AG04449 (cell line): ENCODE data around the gene ICAM4.

Source experiments
- CTCF ChIA-PET: fragments of 350-600 bp; formaldehyde crosslinking; extraction: SDS; loops from one replicate; lab custom pipeline; 2021; ENCODE audit warnings: antibody characterized with exemption; lab: Yijun Ruan, JAX
- POLR2A ChIA-PET: fragments of 400-600, 350-600 bp; formaldehyde crosslinking; extraction: SDS; loops from one replicate; lab custom pipeline; 2020; ENCODE audit warnings: antibody characterized with exemption, inconsistent platforms; lab: Yijun Ruan, JAX
- DNase-seq: peaks from one replicate; pipeline ENCODE4 v3.0.0-alpha.2; 2010; ENCODE audit warnings: low read depth, low spot score
- H3K4me3 ChIP-seq: 2 replicates; pipeline ENCODE4 v1.5.1; 2011; ENCODE audit warnings: low read depth, mild to moderate bottlenecking, control low read depth, low read length
- TF ChIP-seq, protein P1 (sequence below): IDR thresholded peaks from one replicate; pipeline ENCODE4 v1.5.1; 2011; ENCODE audit warnings: mild to moderate bottlenecking, moderate library complexity, low read length, control low read depth, inconsistent platforms; ENCODE audit not compliant: insufficient read depth; ENCODE audit errors: missing control alignments

ICAM4 gene

GRCh38 chr19:10289167-10289835, 2.5 kb downstream of the ICAM4 start:
- TF ChIP-seq, protein P1, sequence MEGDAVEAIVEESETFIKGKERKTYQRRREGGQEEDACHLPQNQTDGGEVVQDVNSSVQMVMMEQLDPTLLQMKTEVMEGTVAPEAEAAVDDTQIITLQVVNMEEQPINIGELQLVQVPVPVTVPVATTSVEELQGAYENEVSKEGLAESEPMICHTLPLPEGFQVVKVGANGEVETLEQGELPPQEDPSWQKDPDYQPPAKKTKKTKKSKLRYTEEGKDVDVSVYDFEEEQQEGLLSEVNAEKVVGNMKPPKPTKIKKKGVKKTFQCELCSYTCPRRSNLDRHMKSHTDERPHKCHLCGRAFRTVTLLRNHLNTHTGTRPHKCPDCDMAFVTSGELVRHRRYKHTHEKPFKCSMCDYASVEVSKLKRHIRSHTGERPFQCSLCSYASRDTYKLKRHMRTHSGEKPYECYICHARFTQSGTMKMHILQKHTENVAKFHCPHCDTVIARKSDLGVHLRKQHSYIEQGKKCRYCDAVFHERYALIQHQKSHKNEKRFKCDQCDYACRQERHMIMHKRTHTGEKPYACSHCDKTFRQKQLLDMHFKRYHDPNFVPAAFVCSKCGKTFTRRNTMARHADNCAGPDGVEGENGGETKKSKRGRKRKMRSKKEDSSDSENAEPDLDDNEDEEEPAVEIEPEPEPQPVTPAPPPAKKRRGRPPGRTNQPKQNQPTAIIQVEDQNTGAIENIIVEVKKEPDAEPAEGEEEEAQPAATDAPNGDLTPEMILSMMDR = no peak
- ChIA-PET POLR2A (interaction anchor here (0.5 to 2.3 kb wide), 14 partner anchors 9 to 124 kb away, joined by 3 to 15 read pairs (median 4); partner anchors contain the start of genes ICAM1 and RAVER1), CTCF (interaction anchor here (0.6 to 2.4 kb wide), 9 partner anchors 9 to 134 kb away, joined by 3 to 22 read pairs (median 4); partner anchors contain the start of gene ICAM1)
- H3K4me3 ChIP-seq = peak overlapping the region; percentile 60
- DNase-seq = no peak

DNA sequence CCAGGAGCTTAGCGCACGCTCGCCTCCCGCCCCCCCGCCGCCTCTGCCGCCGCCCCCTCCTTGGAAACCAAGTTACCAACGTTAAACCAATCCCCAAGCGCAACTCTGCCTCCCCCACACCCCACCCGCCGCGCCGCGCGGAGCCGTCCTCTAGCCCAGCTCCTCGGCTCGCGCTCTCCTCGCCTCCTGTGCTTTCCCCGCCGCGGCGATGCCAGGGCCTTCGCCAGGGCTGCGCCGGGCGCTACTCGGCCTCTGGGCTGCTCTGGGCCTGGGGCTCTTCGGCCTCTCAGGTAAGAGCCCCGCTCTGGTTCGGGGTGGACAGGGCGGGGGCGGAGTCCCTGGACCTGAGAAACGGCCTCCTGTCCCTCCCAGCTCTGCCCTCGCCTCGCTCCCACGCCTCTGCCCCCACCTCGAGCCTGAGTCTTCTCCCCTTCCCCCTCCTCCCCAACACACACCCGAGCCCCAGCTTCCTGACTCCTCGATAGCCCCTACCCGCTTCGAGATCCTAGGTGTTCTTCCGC, 3.1 kb downstream of the ICAM4 start, which contains the start of gene ICAM5:
Gene ICAM5 (plus strand): TSS at position 117 of the 521 bp plus-strand sequence. CDS start 92 bp downstream, at position 209.
- TF ChIP-seq, protein P1 = no peak
- ChIA-PET CTCF (interaction anchor here (0.6 to 2.4 kb wide), 8 partner anchors 10 to 134 kb away, joined by 3 to 22 read pairs (median 5); partner anchors contain the start of gene ICAM1), POLR2A (interaction anchor here (0.5 to 2.3 kb wide), 9 partner anchors 8 to 123 kb away, joined by 3 to 15 read pairs (median 4); partner anchors contain the start of gene RAVER1)
- DNase-seq = no peak
- H3K4me3 ChIP-seq = peak within 1 kb of the TSS; percentile 60

GRCh38 chr19:10290357-10290875, 3.7 kb downstream of the ICAM4 start:
- TF ChIP-seq, protein P1 = no peak
- POLR2A ChIA-PET = interaction anchor here (0.5 to 2.3 kb wide), 8 partner anchors 8 to 197 kb away, joined by 3 to 15 read pairs (median 5); partner anchors contain the start of genes RAVER1 and TYK2
- CTCF ChIA-PET = interaction anchor here (1.2 to 2.4 kb wide), 5 partner anchors 10 to 31 kb away, joined by 3 to 22 read pairs (median 6); partner anchors contain the start of gene ICAM1
- DNase-seq = no peak
- H3K4me3 ChIP-seq = peak overlapping the region; percentile 60

DNA sequence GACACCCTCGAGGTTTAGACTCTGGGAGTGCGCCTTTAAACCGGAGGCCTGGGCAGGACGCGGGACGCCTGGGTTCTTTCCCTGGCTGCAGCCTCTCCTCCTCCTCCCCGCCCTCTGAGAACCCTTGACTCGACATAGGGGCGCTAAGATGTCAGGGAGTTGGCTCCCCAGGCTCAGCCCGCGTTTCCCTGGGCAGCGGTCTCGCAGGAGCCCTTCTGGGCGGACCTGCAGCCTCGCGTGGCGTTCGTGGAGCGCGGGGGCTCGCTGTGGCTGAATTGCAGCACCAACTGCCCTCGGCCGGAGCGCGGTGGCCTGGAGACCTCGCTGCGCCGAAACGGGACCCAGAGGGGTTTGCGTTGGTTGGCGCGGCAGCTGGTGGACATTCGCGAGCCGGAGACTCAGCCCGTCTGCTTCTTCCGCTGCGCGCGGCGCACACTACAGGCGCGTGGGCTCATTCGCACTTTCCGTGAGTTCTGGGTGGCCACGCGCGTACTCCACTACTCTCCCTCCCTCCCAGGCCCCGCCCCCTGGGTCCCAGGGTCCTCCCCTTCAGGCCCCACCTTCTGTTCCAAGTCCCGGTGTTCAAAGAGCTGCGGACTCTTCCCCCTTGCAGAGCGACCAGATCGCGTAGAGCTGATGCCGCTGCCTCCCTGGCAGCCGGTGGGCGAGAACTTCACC, 4.3 kb downstream of the ICAM4 start:
- TF ChIP-seq, protein P1 = no peak
- peak overlapping the region; percentile 60 for H3K4me3 ChIP-seq
- ChIA-PET CTCF (interaction anchor here (0.7 to 1.7 kb wide), 6 partner anchors 14 to 41 kb away, joined by 3 to 9 read pairs (median 4); no protein-coding TSS in a partner anchor), POLR2A (interaction anchor here (0.5 to 2.1 kb wide), 8 partner anchors 14 to 197 kb away, joined by 3 to 10 read pairs (median 4); partner anchors contain the start of genes CDC37, RAVER1 and TYK2)
- DNase-seq = no peak

DNA sequence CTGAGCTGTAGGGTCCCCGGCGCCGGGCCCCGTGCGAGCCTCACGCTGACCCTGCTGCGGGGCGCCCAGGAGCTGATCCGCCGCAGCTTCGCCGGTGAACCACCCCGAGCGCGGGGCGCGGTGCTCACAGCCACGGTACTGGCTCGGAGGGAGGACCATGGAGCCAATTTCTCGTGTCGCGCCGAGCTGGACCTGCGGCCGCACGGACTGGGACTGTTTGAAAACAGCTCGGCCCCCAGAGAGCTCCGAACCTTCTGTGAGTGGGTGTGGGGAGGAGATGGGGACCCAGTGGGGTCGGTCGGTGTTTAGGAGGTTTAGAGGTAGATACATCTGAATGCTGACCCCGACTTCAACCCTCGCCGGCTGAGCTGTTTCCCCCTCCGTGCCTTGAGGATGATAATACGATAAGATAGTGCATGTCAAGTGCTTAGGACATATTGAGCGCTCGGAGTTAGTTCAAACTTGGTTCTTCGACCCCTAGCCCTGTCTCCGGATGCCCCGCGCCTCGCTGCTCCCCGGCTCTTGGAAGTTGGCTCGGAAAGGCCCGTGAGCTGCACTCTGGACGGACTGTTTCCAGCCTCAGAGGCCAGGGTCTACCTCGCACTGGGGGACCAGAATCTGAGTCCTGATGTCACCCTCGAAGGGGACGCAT, 4.9 kb downstream of the ICAM4 start:
- ChIA-PET CTCF (interaction anchor here (0.7 to 1.7 kb wide), 7 partner anchors 14 to 97 kb away, joined by 3 to 9 read pairs (median 5); no protein-coding TSS in a partner anchor), POLR2A (interaction anchor here (0.5 to 2.1 kb wide), 7 partner anchors 14 to 112 kb away, joined by 3 to 10 read pairs (median 4); partner anchors contain the start of genes CDC37, RAVER1 and TYK2)
- peak overlapping the region; percentile 60 for H3K4me3 ChIP-seq
- DNase-seq = no peak
- TF ChIP-seq, protein P1 = no peak
